ENCODE results near the gene PECR.
"Not testable (repeated sequence)": the region's sequence is repeated elsewhere in the genome, so short reads cannot be mapped to it uniquely, and the experiment has no call there.

The PECR gene

DNA sequence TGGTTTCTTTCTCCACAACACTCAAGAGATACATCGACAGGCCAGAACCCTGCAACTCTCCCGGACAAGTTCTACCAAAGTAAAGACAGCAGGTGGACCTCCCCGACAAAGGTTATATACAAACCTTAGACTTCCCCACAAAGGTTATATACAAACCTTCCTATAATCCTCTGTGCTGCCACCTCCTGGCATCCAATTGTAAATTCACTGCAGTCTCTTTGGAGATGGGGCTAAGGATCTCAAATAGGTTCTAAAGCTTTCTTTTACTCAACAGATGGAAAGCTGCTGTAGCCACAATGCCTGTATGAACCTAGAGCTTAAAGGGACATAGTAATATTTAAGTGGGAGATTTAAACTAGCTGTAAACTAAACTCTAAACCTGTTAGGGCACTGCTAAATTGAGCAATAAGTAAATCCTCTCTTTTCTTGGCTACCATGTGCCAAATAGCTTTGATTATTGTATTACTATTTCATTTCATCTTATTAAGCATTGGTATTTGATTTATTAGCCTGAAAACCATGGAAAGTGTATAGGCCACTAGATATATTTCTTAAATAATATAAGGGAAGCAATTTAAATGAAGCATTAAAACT, 58.5 kb downstream of the PECR start:
- peak; percentile 46 for DNase-seq

DNA sequence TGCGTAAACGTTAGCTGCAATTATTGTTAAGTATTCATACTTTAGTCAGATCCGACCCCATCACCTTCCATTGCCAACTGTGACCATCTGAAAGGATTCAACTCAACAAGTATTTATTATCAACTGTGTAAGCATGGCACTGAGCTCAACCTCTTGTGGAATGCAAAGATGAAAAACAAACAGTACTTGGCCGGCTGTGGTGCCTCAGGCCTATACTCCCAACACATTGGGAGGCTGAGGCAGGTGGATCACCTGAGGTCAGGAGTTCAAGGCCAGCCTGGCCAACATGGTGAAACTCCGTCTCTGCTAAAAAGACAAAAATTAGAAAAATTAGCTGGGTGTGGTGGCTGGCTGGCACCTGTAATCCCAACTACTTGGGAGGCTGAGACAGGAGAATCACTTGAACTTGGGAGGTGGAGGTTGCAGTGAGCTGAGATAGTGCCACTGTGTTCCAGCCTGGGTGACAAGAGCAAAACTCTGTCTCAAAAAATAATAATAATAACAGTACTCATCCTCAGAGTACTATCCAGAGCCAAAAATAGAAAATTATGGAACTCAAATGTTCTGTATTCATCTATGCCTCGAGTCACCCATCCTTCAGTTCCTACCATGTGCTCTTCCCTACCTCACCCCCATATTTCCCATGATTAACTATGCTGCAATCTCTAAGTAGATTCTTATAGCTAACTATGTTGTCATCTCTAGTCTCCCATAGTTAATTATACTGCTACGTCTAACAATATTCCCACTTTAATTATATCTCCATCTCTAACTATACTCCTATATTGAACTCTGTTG, 59.6 kb downstream of the PECR start:
- no peak for DNase-seq

DNA sequence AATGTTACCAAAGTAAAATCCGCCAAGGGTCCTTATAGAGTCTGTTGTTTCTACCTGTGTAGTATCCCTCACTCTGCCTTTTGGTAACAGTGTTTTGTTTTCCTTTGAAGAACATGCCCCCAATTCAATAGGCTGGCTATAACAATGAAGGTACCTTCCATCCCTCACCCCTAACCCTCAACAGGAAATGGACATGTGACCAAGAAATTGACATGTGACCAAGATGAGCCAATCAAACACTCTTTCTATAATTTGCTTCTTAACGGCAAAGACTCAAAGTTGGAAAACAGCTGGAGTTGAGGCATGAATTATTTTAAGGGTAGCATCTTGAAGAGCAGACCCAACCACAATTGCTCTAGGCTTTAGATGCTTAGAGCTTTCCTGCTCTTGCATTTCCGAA, 62.9 kb downstream of the PECR start:
- DNase-seq = no peak

DNA sequence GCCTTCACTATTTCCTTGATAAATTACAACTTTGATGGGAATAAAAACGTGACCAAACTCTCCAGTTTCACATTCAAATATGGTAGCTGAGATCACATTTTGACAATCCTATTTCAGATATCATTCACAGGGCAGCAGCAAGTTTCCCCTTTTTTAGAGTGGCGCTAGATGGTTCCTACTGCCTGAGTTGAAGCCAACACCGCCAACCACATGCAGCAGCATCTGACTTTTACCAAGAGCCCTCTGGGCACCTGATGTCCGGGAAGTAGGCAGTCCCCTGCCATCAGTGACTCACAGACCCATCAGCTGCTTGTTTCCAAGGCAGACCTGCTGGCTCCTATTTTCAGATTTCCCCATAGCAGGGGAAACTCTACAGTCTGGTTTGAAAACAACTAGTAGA, 64.2 kb downstream of the PECR start:
- DNase-seq = peak; percentile 10

DNA sequence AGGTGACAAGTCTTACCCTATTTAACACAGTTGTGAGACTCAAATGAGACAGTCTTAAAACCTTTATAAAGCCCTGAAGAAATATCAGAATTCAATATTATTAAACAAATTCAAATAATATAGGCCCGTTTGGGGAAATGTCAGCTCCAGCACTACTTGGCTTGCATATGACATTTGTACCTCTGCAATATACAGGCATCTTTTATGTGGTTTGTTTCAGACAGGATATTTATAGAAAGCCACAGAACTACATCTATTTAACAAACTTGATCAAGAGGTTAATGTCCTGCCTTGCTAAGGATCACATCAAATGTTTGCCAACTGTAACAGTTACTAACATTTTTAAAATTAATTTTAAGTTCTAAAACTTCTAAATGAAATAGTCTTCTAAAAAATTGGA, 65.0 kb downstream of the PECR start:
- no peak for DNase-seq

DNA sequence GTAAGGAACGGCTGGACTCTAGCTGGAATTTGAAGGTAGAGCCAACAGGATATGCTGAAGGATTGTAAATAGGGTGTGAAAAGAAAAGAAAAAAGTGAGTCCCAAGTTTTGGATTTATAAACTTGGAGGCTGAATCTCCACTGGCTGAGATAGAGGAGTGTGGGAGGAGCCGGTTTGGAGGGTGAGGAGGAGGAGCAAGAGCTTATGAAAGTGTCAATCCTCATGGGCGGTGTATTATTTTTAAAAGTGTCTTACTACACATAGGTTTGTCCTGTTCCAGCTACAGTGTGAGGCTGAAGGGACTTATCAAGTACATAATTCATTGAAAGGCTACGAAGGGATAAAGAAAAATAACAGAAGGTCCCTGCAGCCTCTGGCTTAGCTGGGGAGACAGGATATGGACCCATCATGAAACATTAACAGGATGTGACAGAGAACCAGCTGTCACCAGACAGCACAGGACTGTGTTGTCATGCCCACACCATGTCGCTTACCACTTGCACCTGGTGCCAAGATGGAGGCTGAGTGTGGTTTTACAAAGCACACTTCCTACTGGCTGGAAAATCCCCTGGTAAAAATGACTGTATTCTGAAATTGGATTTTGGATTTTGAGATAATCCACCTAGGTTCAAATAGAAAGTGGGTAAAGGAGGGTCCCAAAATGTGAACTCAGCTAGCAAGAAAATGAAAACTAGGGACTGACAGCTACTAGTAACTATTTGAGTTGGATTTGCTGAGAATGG, 65.7 kb downstream of the PECR start:
- DNase-seq = peak; percentile 22

DNA sequence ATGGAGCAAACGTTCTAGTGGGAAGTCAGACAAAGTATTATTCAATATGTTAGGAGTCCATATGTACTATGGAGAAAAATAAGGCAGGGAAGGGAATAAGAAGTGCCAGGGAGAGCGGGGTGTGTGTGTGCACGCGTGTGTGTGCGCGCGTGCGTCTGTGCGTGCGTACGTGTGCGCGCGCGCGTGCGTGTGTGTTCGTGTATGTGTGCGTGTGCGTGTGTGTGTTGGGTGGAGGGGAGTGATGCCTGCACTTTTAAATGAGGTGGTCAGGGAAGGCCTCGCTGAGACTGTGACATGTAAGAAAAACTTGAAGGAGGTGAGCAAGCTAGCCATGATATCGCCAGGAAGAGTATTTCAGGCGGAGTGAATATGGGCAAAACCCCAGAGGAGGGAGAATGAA, 66.6 kb downstream of the PECR start:
- no peak for DNase-seq

DNA sequence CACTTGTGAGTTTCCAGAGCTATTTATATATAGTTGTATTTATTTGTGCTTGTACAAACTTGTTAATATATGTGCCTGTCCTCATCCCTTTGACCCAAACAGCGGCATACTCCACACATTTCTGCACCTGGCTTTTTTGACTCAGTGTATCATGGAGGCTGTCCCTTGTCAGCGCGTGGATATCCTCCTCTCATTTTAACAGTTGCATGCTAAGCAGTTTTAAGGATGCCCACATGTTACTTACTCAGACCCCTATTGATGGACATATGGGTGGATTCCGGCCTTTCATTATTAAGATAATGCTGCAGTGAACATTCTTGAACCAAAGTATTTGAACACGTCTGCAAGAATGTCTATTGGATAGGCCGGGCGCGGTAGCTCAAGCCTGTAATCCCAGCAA, 67.6 kb downstream of the PECR start:
- DNase-seq = no peak

DNA sequence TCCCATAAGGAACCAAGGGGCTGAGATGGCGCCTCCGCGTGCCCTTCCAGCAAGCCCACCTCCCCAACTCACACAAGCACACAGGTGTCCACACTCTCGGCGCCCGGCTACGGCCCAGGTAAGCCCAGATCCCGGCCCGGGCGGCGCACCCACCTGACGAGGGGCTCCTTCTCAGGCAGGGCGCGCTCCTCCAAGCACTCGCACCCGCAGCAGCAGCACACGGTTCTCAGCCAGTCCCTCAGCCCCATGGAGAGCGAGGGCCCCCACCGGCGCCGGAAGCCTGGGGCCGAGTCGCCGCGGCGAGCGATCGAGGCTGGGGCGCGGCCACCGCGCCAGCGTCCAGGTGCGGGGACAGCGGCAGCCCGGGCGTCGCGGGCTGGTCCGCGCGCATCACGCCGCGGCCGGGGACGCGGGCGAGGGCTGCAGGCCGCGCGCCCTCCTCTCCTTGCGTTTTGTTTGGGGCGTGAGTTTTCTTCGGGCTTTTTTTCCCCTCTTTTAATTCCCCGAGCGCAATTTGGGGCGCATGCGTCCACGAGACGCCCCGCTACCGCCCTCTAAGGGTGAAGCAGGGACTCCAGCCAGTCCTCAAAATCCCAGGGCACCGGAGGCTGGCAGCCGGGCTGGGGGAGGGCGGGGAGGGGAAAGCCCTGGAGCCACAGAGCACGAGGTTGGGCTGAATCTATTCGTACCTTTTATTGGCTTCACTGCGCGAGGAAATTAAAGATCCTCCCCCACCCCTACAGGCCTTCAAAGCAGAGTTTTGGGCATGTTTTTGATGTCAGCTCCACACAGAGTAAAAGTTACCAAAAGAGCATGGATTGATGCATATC, 68.3 kb downstream of the PECR start, which contains the start of gene MREG:
MREG (minus strand) TSS at position 472 of the 830 bp plus-strand sequence; CDS start at position 248, 224 bp downstream.
- peak; percentile 87 for DNase-seq

DNA sequence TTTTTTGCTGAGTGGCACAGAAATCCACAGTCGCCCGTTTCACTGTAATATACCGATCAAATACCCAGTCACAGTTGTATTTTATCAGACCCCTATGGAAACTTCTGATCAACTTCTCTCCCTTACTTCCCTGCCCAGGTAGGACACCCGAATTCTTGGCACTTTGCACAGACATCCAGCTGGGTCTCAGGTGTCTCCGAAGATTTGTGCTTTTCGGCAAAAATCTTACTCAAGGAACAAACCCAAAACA, 68.9 kb downstream of the PECR start:
- no peak for DNase-seq

DNA sequence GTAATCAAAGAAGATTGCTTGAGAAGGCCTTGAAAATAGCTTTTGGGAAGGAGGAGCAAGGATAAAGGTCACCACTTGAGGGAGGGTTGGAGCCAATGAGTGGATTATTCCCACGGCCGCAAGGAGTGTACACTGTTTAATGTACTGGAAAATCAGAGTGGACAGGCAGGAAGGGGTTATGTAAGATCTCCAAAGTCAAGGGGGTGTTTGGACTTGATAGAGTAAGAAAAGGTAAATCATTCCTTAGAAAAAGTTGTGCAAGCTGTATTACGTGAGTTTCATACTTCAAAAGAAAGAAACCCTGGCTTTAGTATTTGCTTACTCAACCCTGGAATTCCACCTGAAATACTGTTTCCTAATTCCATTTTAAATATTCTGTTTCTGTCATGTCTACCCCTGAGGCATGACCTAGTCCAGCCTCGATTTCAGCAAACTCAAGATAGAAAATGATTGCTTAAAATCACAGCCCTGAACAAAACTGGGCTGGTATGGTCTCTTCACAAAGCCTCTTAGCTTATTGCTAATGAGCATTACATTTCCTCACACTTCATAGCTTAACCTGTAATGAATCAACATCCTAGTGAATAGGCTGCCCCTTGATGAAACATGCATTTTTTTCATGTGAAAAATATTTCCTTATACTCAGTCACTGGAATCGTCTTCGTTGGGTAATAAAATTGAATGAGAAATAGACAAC, 69.3 kb downstream of the PECR start:
- no peak for DNase-seq

DNA sequence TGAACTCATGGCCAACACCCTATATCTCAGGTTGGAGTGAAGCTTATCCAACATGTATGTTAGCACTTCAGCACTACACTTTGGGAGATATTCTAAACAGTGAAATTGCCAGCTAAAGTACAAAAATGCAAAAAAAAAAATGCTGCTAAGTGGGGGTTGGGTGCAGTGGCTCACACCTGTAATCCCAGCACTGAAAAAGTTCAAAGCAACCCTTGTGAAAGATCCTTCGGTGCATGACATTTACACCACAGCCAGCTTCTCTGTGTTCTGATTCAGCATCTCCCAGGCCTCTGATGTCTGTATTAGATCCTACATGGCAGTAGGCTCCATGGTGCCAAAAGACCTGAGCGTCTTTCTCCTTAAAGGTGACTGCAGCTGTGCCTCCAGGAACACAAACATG, 72.4 kb downstream of the PECR start:
- not testable (repeated sequence) for DNase-seq

DNA sequence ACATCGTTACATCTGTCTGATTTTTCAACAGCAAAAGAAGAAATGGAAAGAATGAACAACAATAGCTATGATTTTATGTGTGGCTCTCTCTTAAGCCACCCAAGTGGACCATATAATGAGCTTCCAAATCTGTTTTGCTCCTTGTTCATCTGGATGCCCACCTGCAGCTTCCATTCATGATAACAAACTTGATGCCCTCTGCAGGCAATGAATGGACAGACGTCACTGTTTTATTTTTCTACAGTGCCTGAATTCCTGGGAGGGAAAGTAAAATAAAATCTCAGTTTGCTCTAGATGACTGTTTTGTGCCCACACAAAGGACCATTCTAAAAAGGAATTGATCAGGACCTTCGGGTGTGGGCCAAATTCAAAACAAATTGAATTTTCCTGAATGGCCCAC, 73.2 kb downstream of the PECR start:
- no peak for DNase-seq

DNA sequence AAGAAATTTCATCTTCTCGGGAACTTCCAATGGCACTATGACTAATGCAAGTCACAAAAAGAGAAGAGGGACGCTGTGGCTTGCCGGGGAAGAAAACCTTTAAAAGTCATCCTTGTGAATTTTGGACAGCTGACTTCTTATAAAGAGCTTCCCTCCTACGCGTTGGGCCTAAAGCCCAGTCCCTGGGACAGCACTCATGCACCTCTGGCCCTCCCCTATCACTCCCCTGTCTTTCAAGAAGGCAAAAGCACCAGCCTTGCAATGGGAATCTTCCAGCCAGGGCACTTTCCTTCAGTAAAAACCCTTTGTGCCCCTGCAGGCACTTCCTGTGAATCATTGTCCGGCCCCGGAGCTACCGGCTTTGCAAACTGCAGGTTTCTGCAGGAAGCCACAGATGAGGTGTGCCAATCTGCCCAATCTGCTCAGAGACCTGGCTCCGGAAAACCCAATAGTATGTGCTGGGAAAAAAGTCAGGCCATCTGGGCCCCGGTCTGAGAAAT, 75.4 kb downstream of the PECR start:
- peak; percentile 34 for DNase-seq

DNA sequence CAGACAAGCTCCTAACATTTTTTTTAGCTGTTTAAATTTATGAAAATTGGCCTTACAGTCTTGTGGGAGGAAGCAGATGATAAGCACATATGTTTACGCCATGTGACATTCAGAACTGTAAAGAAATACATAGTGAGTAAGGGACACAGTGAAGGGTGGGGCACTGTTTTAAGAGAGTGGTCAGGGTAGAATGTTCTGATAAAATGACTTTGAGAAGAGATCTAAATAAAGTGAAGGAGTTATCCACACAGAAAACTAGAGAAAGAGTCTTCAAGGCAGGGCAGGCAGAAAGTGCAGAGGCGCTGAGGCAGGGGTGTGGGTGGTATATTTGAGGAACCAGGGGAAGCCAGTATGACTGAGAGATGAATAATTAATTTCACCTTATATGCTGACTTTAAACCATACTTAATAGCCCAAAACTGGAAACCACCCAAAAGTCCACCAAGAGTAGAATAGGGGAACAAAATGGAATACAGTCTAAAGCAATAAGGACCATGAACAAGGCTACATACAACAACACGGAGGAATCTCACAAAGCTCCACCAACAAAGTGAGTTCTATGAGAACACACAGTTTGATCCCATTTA, 76.8 kb downstream of the PECR start:
- DNase-seq = peak; percentile 40

DNA sequence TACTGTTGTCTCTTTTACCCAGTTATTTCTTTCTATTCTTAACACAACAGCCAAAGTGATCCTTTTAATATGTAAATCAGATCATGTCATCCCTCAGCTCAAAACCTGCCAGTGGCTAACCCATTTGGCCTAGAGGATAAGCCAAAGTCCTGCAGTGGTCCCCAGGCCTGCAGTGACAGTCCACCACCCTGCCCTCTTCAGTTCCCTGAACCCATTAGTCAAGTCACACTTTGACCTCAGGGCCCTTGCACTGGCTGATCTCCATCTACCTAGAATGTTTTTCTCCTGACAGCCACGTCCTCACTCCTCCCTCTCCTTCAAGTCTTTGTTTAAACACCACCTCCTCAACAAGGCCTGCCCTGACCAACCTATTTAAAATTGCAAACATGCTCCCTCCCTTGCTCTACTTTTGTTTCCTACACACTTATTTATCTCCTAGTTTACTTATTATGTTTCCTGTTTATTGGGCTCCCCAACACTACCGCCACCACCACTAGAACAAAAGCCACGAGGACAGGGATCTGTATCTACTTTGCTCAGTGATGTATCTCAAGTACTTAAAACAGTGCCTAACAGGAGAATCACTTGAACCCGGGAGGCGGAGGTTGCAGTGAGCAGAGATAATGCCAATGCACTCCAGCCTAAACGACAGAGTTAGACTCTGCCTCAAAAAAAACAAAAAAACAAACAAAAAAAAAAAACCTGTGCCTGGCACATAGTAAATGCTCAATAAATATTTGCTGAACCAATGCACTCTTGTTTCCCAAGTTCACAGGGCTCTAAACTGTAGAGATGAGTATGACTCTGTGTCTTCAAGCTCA, 77.5 kb downstream of the PECR start:
- DNase-seq = no peak

DNA sequence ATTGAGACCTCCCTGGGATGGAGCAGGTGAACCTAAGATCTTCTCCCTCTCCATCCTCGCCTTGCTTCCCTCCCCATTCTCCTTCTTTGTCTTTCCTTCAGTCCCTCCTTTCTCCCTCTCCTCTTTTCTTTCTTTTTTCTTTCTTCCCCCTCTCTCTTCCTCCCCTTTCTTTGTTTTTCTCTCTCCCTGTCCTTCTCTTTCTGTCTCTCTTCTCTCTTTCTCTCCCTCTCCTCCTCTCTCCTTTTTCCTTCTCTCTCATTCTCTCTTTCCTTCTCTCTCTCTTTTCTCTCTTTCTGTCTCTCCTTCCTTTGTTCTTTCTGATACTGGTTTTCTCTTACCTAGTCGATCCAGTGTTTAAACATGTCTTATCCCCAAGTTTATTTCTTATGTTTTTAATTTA, 78.9 kb downstream of the PECR start:
- no peak for DNase-seq

DNA sequence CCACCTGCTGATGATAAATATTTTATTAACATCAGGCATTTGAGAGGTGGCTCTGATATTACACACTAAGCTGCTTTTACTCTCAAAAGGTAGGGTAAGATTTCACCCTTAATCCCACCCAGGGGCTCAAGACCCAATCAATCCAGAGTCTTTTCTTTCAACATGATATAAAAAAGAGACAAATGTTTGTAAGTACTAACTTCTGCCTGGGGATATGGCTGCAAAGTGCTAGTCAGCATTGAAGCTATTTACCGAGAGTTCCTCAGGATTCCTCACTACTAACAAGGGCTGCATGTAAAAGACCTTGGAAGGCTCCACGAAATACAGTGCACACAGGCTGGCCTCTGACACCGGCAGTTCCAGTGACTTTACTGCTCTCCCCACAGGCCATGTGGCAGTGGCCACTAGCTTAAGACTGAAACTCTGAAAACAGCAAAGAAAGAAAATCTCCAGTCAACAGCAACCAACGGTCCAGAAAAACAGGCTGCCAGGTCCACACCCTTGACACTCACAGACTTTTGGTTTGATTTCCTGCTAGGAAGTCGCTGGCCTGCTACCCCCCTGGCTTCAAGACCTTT, 79.4 kb downstream of the PECR start:
- DNase-seq = no peak

DNA sequence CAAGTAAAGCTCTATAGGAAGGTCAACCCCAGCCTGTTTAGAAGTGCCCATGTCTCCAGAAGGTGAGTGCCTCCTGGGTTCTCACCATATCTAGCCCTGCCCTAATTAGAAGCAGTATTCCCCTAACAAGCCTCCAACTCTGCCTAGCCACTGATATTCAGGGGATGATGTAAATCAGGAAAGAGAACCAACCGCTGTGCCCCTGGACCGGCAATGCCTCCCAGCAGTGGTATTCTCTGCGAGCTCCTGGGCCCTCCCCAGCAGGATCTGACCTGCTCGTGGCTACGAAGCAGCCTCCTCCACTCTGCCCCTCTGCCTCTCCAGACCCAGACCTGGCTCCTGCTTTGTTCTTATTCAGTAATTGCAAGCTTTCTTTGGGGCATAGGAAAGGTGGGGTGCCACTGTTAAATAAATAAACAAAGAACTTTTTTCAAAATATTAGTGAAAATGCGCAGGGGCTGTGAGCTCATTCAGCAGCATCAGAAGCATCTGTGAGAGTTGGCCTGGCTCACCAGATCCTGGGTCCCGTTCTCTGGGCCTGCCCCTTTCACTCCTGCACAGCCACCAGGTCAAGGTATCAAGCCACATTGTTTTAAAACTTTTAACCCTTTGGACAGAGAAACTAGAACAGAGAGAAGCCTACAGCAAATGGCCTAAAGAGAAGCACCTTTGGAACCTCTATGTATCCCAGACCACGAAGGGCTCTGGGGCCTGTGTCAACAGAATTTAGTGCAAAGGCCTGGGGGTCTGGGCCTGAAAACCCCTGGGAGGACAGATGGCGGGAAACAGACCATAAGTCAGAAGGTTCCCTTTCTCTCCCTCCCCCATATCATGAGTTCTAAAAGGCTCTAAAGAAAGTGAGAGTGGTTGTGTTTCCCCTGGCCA, 80.2 kb downstream of the PECR start:
- DNase-seq = no peak

DNA sequence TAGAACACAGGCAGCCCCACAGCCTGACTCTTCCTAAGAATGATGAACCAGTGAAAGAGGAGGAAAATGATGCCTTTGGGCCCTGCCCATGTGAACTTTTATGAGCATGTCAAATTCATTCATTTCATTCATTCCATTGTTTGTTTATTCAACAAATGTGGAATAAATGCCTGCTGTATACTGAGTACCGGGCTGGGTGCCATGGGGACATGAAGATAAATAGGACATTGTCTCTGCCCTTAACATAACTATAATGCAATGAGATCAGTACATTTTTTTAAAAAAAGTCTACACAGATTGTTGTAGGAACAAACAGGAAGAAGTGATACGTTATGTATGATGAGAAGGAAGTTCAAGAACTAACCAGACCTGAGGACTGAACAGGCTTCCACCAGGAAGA, 83.0 kb downstream of the PECR start:
- no peak for DNase-seq

Measured in stimulated activated CD4-positive, alpha-beta T cell treated with anti-CD3 and anti-CD28 coated beads, Interleukin-4, amount 100 ng/mL, for 1 hour (primary cell).